GM23248 (cell line): ENCODE results near the gene TTLL4.
"Not testable (repeated sequence)": the region's sequence is repeated elsewhere in the genome, so short reads cannot be mapped to it uniquely, and the experiment has no call there.

Experiments used
- EZH2 ChIP-seq: fragments of 200-600 bp; sonication (generic); IDR thresholded peaks from 2 replicates; pipeline ENCODE4 v1.6.1; 2018; ENCODE audit warnings: antibody characterized with exemption, mild to moderate bottlenecking; ENCODE audit not compliant: insufficient read depth, poor library complexity, severe bottlenecking
- EZH2phosphoT487 ChIP-seq: fragments of 200-600 bp; sonication (generic); IDR thresholded peaks from 2 replicates; pipeline ENCODE4 v1.6.1; 2018; ENCODE audit warnings: antibody characterized with exemption, moderate library complexity, mild to moderate bottlenecking, low read depth; ENCODE audit not compliant: insufficient read depth

GRCh38 chr2:218687400-218688060 lies 23.1 kb upstream of the TTLL4 start:
- not testable (repeated sequence) for TF ChIP-seq EZH2phosphoT487, EZH2
